D341Med (cell line): Measurements from ENCODE around the gene MXI1.

Experiments used
- DNase-seq: peaks from one replicate; pipeline ENCODE4 v3.0.0; 2012; ENCODE audit warnings: low spot score

The MXI1 gene

DNA sequence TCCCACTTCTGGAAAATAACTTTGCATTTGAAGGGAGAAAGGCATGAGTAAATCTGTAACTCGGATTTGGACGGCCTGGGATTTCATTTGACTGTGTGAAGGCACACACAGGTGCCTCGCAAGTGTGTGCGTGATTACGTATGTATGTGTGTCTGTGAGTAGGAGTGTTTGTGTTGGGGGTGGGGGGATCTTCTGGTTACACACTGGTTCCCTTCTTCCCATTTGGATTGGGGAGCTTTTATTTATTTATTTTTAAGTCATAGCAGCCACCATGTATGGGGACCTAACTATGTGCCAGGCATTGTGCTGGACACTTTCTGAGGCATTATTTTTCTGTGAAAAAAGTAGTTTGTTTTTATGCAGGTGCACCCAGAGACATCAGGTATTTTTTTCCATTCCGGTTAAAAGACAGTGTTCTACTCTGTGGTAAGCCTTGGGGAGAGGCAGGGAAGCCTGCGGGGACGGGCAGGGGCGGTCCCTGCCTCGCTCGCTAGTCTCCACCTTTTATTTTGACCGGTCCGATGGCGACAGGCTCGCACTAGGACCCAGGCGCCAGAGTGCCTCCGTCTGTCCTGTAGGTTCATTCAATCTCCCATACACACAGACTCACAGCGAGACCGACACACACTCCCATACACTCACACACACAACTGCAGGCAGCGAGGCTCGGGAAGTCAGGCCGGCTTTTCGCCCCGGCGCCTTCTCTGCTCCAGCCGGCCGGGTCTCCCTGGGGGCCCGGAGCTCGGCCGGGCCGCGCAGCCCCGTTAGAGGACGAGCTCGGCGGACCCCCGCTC is at the start of gene MXI1:
TSS of gene MXI1 (plus strand) at position 595 of the 794 bp plus-strand sequence. CDS start 204 bp downstream, outside the sequence.
- peak; percentile 67 for DNase-seq

DNA sequence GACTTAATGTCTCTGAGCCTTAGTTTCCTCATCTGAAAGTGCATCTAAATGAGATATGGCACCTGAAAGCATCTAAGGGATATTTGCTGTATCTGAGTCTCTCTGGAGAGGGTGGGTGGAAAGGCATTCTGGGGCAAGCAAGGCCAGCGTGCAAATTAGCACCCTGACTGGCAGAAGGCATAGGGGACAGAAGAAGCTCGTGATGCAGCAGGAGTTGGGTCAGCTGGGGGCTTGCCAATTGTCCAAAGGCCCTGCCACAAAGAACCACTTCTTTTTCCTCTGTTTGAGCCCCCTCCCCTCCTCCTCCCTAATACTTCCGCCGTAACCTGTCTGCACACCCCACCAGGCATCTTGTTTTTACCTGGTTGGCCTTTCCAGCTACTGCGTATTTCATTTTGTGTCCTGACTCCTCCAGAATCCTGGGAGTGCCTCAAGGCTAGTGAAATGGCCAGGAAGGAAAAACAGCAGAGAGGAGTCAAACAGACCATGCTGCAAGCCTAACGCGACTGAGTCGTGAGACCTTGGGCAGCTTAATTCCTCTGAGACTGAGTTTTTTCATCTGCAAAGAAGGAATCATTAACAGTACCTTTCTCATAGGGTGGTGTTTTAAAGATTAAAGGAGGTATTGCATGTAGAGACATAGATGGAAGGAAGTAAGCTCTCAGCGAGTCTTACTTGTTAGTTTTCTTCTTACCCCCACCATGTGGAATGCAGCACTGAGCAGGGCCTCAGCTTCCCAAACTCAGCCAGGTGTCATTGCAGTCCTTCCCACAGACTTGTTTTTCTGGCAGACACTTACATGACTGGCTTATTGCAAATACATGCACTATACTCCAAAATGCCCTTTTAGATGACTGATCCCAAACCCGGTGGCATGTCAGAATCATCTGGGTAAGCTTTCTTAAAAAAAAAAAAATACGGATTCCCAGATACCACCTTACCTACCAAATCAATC is 49.1 kb upstream of the MXI1 start:
- DNase-seq, result no peak

DNA sequence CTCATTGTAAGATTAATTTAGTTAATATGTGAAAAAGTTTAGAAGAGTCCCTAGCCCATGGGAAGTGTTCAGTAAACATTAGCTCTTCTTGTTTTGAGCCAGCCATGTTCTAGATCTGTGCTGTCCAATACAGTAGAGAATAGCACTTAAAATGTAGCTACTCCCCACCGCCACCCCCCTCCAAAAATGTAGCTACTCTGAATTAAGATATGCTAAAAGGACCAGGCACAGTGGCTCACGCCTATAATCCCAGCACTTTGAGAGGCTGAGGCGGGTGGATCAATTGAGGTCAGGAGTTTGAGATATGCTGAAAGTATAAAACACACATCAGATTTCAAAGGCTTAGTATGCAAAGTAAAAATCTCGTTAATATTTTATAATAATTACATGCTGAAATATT is 47.3 kb upstream of the MXI1 start:
- DNase-seq, result no peak

DNA sequence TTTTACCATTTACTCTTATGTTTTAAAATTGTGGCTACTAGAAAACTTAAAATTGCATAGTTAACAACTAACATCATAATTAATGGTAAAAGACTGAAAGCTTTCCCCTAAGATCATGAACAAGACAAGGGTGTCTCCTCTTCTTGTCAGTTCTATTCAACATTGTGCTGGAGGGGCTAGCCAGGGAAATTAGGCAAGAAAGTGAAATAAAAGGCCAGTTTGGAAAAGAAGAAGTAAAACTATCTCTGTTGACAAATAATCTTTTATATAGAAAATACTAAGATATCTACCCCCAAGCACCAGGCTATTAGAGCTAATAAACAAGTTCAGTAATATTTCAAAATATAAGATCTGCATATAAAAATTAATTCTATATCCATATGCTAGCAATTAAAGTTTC is 46.9 kb upstream of the MXI1 start:
- no peak for DNase-seq

DNA sequence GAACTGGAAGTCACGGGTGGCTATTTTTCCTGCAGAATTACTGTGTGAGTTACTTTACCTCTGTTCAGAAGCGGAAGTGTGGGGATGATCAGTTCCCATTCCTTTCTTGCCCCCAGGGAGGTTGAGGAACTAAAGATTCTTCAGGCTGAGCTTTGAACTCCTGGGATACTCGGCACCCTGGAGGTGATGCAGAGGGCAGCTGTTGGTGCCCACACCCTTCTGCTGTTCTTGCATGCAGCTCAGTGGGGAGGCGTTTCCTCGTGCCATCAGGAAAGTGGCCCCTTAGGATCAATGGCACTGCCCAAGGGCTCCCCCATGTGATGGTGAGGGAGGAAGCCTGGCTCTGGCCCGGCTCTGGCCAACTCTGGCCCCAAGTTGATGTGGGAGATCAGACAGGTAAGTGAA is 44.7 kb upstream of the MXI1 start:
- DNase-seq, result no peak

DNA sequence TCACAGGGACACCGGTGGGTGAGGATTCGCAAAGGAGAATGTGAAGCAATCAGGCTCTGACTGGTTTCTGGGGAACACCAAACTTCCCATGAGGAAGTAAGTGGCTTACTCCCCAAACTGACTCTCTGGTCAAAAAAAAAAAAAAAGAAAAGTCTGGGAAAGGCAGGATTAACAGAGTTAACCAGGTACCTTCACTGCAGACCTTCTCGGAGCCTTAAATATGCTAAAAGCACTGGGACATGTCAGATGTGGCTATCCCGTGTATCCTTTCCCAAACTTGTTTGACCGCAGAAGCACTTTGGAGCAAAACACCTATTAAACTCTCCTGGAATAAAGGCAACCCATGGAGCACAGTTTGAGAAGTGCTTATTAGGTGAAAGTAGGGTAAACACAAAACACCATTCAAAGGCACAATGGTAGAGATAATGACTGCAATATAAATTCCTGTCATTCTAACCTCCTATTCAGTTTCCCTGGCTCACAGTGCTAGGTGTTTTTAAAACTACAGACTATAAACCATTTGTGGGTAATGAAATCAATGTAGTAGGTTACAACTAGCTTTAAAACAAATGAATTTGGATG is 44.1 kb upstream of the MXI1 start:
- no peak for DNase-seq

DNA sequence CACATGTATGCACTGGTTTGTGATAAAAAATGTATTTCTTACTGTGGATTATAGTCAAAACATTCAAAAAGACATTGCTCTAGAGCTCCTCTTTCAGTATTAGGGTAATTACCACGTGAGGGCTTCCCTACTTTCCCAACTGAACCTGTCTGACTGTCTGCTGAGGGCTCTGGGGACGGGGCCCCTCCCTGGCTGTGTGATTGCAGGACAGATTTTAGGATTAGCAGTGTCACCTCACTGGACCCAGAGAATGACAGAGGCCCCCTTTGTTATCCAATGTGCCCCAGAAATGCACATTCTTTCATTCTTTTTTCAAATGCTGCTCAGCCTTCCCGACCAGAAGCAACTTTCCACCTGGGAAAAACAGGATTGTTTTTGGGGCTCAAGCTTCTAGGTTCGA is 43.6 kb upstream of the MXI1 start:
- DNase-seq, result no peak

DNA sequence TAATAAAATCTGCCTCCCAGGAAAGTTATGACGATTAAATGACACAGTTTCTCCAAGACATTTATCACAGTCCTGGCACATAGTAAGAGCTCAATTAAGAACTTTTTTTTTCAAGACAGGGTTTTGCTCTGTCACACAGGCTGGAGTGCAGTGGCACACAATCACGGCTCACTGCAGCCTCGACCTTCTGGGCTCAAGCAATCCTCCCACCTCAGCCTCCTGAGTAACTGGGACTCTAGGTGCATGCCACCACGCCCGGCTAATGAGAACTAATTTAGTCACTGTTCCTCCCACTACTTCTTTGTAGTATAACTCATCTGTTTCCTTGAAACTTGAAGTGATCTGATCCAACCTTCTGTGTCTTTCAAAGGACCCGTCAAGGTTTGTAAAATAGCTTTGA is 42.2 kb upstream of the MXI1 start:
- no peak for DNase-seq

DNA sequence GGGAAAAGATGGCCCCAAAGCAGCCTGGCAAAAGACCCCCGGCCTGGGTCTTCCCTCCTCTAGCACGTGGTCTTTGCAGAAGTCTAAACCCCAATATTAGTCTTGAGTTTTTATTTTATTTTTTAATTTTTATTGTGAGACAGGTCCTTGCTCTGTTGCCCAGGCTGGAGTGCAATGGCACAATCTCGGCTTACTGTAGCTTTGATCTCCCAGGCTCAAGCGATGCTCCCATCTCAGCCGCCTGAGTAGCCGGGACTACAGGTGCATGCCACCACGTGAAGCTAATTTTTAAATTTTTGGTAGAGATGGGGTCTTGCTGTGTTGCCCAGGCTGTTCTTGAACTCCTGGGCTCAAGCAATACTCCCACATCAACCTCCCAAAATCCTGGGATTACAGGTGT is 40.3 kb upstream of the MXI1 start:
- no peak for DNase-seq

DNA sequence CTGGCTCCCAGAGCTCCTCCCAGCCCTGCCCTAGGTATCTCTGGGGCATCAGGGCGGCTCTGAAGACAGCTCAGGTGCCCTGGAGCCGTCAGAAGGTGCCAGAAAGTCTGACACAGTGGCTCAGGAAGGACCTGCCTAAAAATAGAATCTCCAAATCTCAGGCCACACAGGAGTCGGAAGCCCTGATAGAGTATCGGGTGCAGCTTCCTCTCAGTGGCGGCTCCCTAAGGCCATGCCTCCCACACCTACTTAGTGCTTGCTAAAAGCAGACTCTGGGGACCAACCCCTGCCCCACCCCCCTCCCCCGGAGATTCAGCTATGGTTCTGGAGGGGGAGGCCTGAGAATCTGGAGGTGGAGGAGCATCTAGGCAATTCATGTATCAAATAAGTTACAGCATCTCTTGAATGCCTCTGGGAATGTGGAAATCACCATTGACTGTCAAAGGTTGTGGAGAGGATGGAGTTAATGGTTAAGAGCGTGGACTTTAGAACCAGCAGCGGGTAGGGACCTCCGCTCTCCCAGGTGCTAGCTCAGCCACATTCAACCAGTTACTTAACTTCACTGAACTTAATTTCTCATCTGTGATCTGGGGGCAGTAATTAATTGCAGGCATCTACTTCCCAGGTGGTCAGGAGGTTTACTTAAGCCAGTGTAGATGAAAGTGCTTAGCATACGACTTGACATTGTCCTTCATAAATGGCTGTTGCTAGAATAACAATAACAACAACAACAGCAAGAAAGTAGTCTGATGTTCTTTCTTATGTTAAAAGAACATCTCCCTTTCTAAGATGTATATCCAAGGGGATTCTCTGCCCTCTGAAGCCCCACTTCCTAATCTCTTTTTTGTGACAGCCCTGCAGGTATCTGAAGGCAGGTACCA is 38.6 kb upstream of the MXI1 start:
- no peak for DNase-seq

DNA sequence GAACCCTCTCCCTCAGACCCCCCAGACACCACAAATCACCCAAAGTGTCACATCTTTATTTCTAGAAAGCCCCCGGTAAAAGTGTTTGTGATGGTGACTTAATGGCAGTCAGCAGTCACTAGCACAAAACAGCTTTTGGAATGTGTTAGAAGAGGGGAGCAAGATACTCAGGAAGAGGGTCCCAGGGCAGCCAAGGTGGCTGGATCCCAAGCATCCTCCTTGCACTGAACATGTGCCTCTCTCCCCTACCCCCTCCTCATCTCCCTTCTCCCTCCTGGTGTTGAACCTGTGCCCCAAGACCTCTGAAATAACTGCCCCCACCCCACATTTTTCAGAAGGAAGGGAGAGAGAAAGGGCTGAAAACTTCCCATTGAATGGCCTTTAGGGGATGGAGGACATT is 37.8 kb upstream of the MXI1 start:
- no peak for DNase-seq

DNA sequence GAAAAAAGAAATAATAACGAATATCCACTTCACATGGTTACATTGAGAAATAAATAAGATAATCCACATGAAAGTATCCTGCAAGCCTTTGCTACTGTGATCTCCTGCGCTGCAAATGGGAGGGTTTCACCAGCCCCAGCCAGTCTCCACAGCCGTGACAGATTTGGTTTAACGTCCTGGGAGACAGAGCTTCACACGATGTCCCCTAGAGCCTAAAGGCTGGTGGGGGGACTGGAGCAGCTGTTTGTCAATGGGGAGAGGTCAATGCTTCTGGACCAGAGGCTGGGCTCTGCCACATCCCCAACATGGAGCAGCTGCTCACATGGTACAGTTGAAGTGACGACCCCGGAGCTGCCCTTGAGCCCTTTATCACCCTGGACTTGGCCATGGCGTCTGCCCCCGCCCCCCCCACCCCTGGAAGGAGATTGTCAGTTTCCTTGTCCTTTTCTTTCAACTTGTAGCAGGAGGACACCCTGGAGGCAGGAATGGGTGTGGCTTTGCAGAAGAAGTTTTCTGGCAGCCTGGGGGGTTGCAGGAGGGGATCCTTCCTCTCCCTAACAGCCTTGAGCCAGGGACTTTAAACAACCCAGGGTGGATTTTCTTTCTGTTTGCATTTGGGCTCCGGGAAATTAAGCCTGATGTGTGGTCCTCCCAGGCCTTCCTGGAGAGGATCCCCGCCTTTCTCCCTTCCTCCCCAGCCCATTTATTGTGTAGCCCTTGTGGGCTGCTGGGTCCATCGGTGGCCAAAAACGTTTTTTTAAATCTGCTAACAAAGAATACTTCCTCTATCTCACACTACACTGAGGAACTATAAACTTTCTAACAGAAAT is 37.0 kb upstream of the MXI1 start:
- DNase-seq, result no peak

DNA sequence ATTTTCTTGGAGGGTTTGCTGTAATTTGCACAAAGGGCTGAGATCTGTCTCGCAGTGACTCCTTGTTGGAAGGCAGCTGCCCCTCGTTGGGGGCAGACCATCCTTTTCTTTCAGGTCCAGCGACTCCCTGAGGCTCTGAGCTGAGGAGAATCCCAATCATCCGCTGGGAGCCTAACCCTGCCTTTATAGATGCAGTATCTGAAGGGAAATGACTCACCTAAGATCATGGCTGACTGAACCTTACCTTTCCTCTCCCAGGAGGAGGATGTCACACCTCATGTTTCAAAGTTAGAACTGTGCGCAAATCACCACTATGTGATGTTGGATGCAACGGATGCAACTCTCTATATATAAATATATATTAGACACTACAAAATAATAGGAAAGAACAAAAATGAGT is 36.4 kb upstream of the MXI1 start:
- DNase-seq, result no peak

DNA sequence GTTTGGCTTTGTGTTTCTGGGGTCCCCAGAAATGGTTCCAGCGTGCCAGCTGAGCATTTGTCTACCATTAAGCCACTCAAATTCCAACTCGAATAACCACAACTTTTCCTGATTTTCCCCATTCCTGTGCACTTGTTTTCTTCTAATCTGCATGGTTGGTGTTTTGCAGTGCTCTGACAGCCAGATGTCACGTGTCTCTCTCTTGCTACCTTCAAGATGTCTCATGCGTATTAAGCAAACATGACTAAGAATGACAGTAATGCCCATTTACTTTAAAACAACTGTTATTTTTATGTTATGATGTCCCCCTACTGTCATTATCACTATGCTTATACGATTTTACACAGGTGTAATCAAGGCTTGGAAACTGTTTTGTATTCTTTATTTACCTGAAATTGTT is 35.2 kb upstream of the MXI1 start:
- no peak for DNase-seq

DNA sequence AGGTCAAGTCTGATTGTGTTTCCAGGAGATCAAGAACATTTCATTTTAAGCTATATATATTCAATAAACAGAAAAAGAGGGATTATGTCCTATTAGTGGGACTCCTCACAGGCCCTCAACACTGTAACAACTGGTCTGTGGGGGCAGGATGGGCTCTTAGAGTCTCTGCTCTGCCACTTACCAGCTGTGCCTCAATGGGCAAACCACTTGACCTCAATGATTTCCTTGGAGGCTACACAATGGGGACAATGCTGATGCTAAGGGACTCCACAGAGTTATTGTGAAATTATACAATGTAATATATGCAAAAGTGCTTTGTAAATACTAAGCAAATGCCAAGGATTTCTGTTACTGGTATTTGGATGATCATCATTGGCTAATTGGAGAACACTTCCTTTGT is 33.2 kb upstream of the MXI1 start:
- no peak for DNase-seq

DNA sequence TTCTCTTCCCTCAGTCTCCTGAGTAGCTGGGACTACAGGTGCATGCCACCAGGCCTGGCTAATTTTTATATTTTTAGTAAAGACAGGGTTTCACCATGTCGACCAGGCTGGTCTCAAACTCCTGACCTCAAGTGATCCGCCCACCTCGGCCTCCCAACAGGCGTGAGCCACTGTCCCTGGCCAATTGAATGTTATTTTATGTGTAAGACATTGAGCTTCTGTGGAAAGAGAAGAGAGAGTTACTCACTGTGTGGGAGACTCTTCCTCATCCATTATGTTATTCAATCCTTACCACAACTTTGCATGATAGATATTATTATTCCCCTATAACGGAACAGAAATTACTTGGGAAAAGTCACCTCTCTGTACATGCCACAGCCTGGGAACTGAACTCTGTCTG is 32.6 kb upstream of the MXI1 start:
- DNase-seq, result no peak

DNA sequence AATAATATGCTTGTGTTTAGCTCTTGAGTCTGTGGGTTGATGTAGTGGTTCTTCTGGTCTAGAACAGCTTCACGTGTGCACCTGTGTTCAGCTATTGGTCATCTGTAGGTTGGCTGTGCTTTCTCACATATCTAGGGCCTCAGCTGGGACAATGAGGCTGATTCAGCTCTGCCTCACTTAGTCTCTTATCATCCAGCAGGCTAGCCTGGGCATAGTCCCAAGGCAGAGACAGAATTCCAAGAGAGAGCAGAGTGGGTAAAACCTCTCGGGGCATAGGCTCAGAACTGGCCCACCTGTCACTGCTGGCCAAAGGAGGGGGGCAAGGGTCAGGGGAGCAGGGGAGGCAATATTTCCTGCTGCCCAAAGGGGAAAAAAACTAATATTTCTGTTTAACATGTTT is 32.0 kb upstream of the MXI1 start:
- DNase-seq, result no peak

DNA sequence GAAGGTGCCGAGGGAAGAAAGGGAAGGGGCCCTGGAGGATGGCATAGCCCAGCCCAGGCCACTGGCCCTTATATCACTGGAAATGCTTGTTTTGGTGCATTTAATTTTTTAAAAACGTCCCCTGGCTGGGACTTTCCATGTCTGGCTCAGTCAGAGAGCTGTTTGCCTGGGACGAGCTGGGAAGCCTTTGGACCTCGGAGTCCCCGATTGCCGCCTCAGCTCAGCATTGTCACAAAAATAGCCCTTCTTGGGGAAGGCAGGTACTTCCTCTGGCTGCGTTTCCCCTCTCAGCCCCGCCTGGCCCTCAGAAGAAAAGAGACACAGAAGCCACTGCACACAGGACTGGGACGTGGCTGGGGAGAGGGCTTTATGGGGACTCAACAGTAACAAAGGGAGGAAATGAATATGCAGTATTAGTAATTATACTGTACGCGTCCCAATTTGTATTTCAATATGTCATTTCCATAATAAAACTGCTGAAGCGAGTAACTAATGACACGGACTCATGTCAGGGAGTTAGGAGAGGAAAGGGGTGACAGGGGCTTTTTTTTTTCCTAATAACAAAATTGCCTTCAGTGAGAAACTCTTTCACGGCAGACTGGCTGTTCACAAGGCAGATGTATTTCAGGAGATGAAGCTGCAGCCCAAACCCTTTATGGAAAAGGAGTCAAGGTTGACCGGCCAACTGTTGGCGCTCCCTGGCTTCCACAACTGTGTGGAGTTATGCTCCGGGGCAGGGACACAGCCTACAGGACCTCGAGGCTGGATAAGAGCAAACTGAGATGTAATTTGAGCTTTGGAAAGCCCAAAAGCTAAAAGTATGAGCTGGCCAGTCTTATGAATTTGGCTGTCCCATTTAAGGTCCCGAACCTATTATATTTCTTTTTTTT is 31.0 kb upstream of the MXI1 start:
- DNase-seq, result no peak

DNA sequence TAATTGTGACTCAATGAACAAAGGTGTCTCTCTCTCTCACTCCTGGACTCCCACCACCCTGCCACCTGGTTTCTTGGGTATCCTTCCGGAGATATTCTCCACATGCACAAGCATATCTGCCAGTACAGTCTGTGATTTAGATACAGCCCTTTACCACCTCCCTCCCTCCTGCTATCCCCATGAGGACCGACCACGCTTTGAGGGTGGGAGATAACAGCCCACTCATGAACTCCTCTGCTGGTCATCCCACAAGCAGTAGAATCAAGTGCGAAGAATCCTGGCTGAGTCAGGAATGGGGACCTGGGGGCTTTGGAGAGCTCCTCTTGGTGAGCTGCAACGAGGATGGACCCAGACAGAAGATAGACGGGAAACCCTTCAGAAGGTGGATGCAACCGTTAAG is 28.2 kb upstream of the MXI1 start:
- DNase-seq, result no peak

DNA sequence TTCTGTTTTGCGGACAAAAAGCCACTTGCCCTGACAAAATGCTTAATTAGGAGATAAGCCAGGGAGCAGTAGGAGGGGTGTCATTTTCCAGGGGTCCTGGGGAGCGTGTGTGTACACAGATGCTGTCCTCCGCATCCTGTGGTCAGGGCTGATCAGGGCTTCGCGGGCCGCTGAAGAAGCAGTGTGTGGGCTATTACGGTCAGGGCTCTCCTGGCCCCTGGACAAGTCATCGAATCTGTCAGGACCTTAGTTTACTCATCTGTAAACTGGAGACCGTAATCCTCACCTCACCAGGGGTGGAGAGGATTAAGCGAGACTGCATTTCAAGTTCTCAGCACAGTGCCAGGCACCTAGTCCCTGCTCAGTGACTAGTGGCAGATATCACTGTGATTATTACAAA is 26.0 kb upstream of the MXI1 start:
- no peak for DNase-seq
